ENCODE data around the gene SPEG. TPM values are rescaled to one million over a fixed set of nuclear protein-coding genes. Genes with fewer than 3 reads are reported as not detected.
A peak's percentile ranks its signal among the peaks of the same experiment; 100 is the strongest.

The SPEG gene
- total and polyA plus RNA-seq, 2 of the 13 experiments (the other 11 are each of a cell fraction or from before 2014, with no cell fraction given), result 0.18 to 0.24 TPM

GRCh38 chr2:219542931-219543595 lies 108.4 kb downstream of the SPEG start (continued):
- TF ChIP-seq ZBTB25 (CRISPR knock-in tag; IDR thresholded peaks at IDR 0.05), result 0 out of 2 replicates have a peak, but pooled peaks have one; percentile 32
- TF ChIP-seq FOXK2 (IDR thresholded peaks at IDR 0.05), result no peak
- no peak for TF ChIP-seq PTBP1 (IDR thresholded peaks at IDR 0.05; ENCODE audit: low read depth, low read length, poor library complexity, severe bottlenecking)
- no peak for TF ChIP-seq SOX6 (IDR thresholded peaks at IDR 0.05)
- TF ChIP-seq SOX6 (CRISPR knock-in tag; IDR thresholded peaks at IDR 0.05), result no peak
- TF ChIP-seq ZNF558 (CRISPR knock-in tag; IDR thresholded peaks at IDR 0.05; ENCODE audit: borderline replicate concordance), result no peak
- TF ChIP-seq ZSCAN30 (CRISPR knock-in tag; IDR thresholded peaks at IDR 0.05), result no peak
- no peak for TF ChIP-seq MBD4 (IDR thresholded peaks at IDR 0.05; ENCODE audit: borderline replicate concordance, low read length)
- 0 out of 2 replicates have a peak, but pooled peaks have one; percentile 49 for TF ChIP-seq RXRA (CRISPR knock-in tag; IDR thresholded peaks at IDR 0.05)
- TF ChIP-seq TEF (CRISPR knock-in tag; IDR thresholded peaks at IDR 0.05), result no peak
- TF ChIP-seq ARHGAP35 (CRISPR knock-in tag; IDR thresholded peaks at IDR 0.05; ENCODE audit: borderline replicate concordance), result peak; percentile 86; the same call in 1 of the 2 replicates
- TF ChIP-seq STAT6 (CRISPR knock-in tag; IDR thresholded peaks at IDR 0.05; ENCODE audit: borderline replicate concordance), result no peak
- no peak for TF ChIP-seq GABPA (IDR thresholded peaks at IDR 0.05; ENCODE audit: low read depth, low read length)
- TF ChIP-seq GABPA (CRISPR knock-in tag; IDR thresholded peaks at IDR 0.05; ENCODE audit: low read depth), result peak; percentile 75
- peak; percentile 50 for TF ChIP-seq HDAC2 (CRISPR knock-in tag; IDR thresholded peaks at IDR 0.05)
- no peak; a peak in 1 of 4 replicates for TF ChIP-seq POLR2A (IDR thresholded peaks at IDR 0.05; ENCODE audit: insufficient read depth in 1 of 2, low read depth in 2 of 2, low read length in 2 of 2)
- TF ChIP-seq HOXA9 (CRISPR knock-in tag; IDR thresholded peaks at IDR 0.05; ENCODE audit: borderline replicate concordance), result peak; percentile 66; the same call in 1 of the 2 replicates
- no peak for TF ChIP-seq ZUFSP (CRISPR knock-in tag; IDR thresholded peaks at IDR 0.05; ENCODE audit: borderline replicate concordance)
- no peak for TF ChIP-seq ZBTB1 (CRISPR knock-in tag; IDR thresholded peaks at IDR 0.05; ENCODE audit: borderline replicate concordance)
- no peak for TF ChIP-seq ZNF354B (CRISPR knock-in tag; IDR thresholded peaks at IDR 0.05)
- 0 out of 2 replicates have a peak, but pooled peaks have one; percentile 48 for TF ChIP-seq ZNF660 (CRISPR knock-in tag; IDR thresholded peaks at IDR 0.05; ENCODE audit: borderline replicate concordance, low read depth)
- TF ChIP-seq ASH2L (IDR thresholded peaks at IDR 0.05; ENCODE audit: insufficient read length, low read depth, low read length), result peak; percentile 78
- TF ChIP-seq SMARCE1 (IDR thresholded peaks at IDR 0.05; ENCODE audit: borderline replicate concordance), result no peak
